Endothelial cell of umbilical vein (primary cell): ENCODE measurements around the gene DDX51. TPM values are rescaled to one million over a fixed set of nuclear protein-coding genes. Genes with fewer than 3 reads are reported as not detected.

Experiments used
- BruUV-seq: library from RNA; stranded (reverse); fragments of 400-500 nt; replicated peaks from 2 replicates; lab custom pipeline; 2021; lab: Mats Ljungman, UMichigan
- CTCF ChIA-PET: fragments of 300-600, 350-600 bp; sonication (Branson Sonifier 250); formaldehyde crosslinking; loops from one replicate; lab custom pipeline; 2021; ENCODE audit warnings: antibody characterized with exemption, inconsistent platforms; lab: Charles Lee
- POLR2A ChIA-PET: fragments of 300-600, 350-600 bp; sonication (Branson Sonifier 250); formaldehyde crosslinking; loops from one replicate; lab custom pipeline; 2021; ENCODE audit warnings: antibody characterized with exemption, inconsistent platforms; lab: Charles Lee
- DNase-seq: peaks from one replicate; pipeline ENCODE4 v3.0.0-alpha.2; 2011; ENCODE audit warnings: low read depth, low spot score
- FAIRE-seq: peaks from 2 replicates; lab custom pipeline; 2011; peaks lifted over from hg19 to GRCh38; lab: Jason Lieb, UNC
- H2AFZ ChIP-seq: 2 replicates; pipeline ENCODE4 v1.6.0; 2012; ENCODE audit warnings: low read depth, low read length, control low read depth, inconsistent platforms
- H3K27ac ChIP-seq: 2 replicates; pipeline ENCODE4 v1.5.1; 2011; ENCODE audit warnings: low read depth, mild to moderate bottlenecking, control low read depth, low read length, moderate library complexity; ENCODE audit not compliant: insufficient read depth
- H3K27me3 ChIP-seq, 2 experiments: 2 replicates each; pipeline versions ENCODE4 v1.6.0 to v1.6.1; 2011; ENCODE audit warnings: low read length in 2 of 2, mixed read lengths in 1 of 2; ENCODE audit not compliant: control insufficient read depth in 2 of 2, insufficient read depth in 2 of 2
- H3K36me3 ChIP-seq, 2 experiments: 2 replicates in 1 of 2; 3 replicates in 1 of 2; pipeline ENCODE4 v1.5.1; 2011; ENCODE audit warnings: low read length in 2 of 2, mild to moderate bottlenecking in 1 of 2, moderate library complexity in 1 of 2; ENCODE audit not compliant: control insufficient read depth in 2 of 2, insufficient read depth in 2 of 2; ENCODE audit errors: extremely low read depth in 1 of 2
- H3K4me1 ChIP-seq: 3 replicates; pipeline ENCODE4 v1.5.1; 2011; ENCODE audit warnings: mild to moderate bottlenecking, low read length; ENCODE audit not compliant: control insufficient read depth, insufficient read depth; ENCODE audit errors: extremely low read depth
- H3K4me2 ChIP-seq: 2 replicates; pipeline ENCODE4 v1.6.1; 2011; ENCODE audit warnings: low read length, control low read depth, mixed read lengths; ENCODE audit not compliant: insufficient read depth
- H3K4me3 ChIP-seq, 3 experiments: fragments of 200-600 bp in 1 of 3; sonication (generic), shearing (Covaris generic) in 1 of 3; replicated peaks in 1 of 3; 2 replicates each; pipeline ENCODE4 v1.5.1; 2011 to 2016; ENCODE audit warnings: control low read depth in 3 of 3, low read length in 3 of 3, mild to moderate bottlenecking in 2 of 3, inconsistent platforms in 1 of 3, low read depth in 1 of 3, moderate library complexity in 1 of 3; ENCODE audit not compliant: insufficient read depth in 1 of 3
- H3K79me2 ChIP-seq: 2 replicates; pipeline ENCODE4 v1.6.0; 2012; ENCODE audit warnings: low read length, inconsistent platforms; ENCODE audit not compliant: control insufficient read depth, insufficient read depth
- H3K9ac ChIP-seq: replicated peaks from 2 replicates; pipeline ENCODE3; 2011; ENCODE audit warnings: low read length, control low read depth; ENCODE audit not compliant: insufficient read depth; ENCODE audit errors: extremely low read depth
- H3K9me1 ChIP-seq: replicated peaks from 3 replicates; pipeline ENCODE4 v1.6.0; 2011; ENCODE audit warnings: mild to moderate bottlenecking, low read length; ENCODE audit not compliant: control insufficient read depth, insufficient read depth; ENCODE audit errors: extremely low read depth
- H3K9me3 ChIP-seq: replicated peaks from 2 replicates; pipeline ENCODE4 v1.5.1; 2012; ENCODE audit warnings: low read length, inconsistent platforms; ENCODE audit not compliant: control insufficient read depth, insufficient read depth
- H4K20me1 ChIP-seq: replicated peaks from 2 replicates; pipeline ENCODE3; 2011; ENCODE audit warnings: mild to moderate bottlenecking, low read length; ENCODE audit not compliant: control insufficient read depth, insufficient read depth; ENCODE audit errors: extremely low read depth
- CTCF ChIP-seq, 2 donors: IDR thresholded peaks; 1 replicate in 1 of 2; 2 replicates in 1 of 2; pipeline ENCODE4 v1.5.1; 2011; ENCODE audit warnings: low read length in 2 of 2, mild to moderate bottlenecking in 2 of 2, moderate library complexity in 2 of 2, control low read depth in 1 of 2, inconsistent platforms in 1 of 2, low read depth in 1 of 2; ENCODE audit not compliant: insufficient read depth in 1 of 2; ENCODE audit errors: extremely low read depth in 1 of 2
- EZH2 ChIP-seq: IDR thresholded peaks from 2 replicates; pipeline ENCODE4 v1.6.1; 2012; ENCODE audit warnings: borderline replicate concordance, low read depth, mild to moderate bottlenecking, moderate library complexity, low read length, inconsistent platforms; ENCODE audit not compliant: severe bottlenecking
- FOS ChIP-seq: IDR thresholded peaks from 2 replicates; pipeline ENCODE4 v1.6.1; 2011; ENCODE audit warnings: mild to moderate bottlenecking, low read length, moderate library complexity, borderline replicate concordance; ENCODE audit not compliant: insufficient read depth
- GATA2 ChIP-seq: IDR thresholded peaks from 2 replicates; pipeline ENCODE4 v1.7.0; 2011; ENCODE audit warnings: low read depth, mild to moderate bottlenecking, moderate library complexity, mixed read lengths, low read length; ENCODE audit not compliant: insufficient read length, insufficient read depth
- JUN ChIP-seq: IDR thresholded peaks from 2 replicates; pipeline ENCODE4 v1.6.1; 2011; ENCODE audit warnings: borderline replicate concordance, low read depth; ENCODE audit not compliant: insufficient read length, insufficient read depth
- MAX ChIP-seq: IDR thresholded peaks from 2 replicates; pipeline ENCODE4 v1.6.1; 2011; ENCODE audit not compliant: insufficient read depth, insufficient read length
- MYC ChIP-seq: IDR thresholded peaks from one replicate; pipeline ENCODE4 v1.6.1; 2011; ENCODE audit warnings: mild to moderate bottlenecking, low read depth, low read length
- POLR2A ChIP-seq: IDR thresholded peaks from 2 replicates; pipeline ENCODE4 v1.6.1; 2012; ENCODE audit warnings: low read depth, mild to moderate bottlenecking, control low read depth, low read length
- POLR2AphosphoS5 ChIP-seq: IDR thresholded peaks from 2 replicates; pipeline ENCODE4 v1.6.1; 2012; ENCODE audit warnings: low read depth, mild to moderate bottlenecking, control low read depth, low read length, moderate library complexity; ENCODE audit not compliant: insufficient read depth
- dilution Hi-C: fragments of 300-500 bp; cut with MboI; formaldehyde crosslinking; loops from one replicate; pipeline ENCODE4 v1.15.0; 2019; ENCODE audit warnings: low sequenced_read_pairs; ENCODE audit not compliant: extremely low pct_ligation_motif_present
- intact Hi-C: fragments of 100-400 bp; cut with micrococcal nuclease; formaldehyde crosslinking; loops from one replicate; pipeline ENCODE4 v1.10.0; 2022
- polyA plus RNA-seq, 4 experiments: library from polyadenylated mRNA; depleted of rRNA in 3 of 4; stranded (reverse) in 3 of 4; unstranded in 1 of 4; fragments of >200 nt; gene quantifications; 2 replicates each; pipeline versions ENCODE4 v1.2.1 to v1.2.3, GENCODE V29; 2011 to 2012; ENCODE audit warnings: missing spikeins in 1 of 4
- total RNA-seq: library from RNA; stranded (reverse); gene quantifications from 2 replicates; pipeline ENCODE4 v1.2.3, GENCODE V29; 2021

DDX51 gene
- total and polyA plus RNA-seq, 2 donors (not counting 3 experiments of a cell fraction or from before 2014, with no cell fraction given) = 11.4 to 23.5 TPM

- intact Hi-C loops = loop anchor here (2.0 kb wide), 2 partner anchors 59 to 271 kb away; no protein-coding TSS in a partner anchor
- TF ChIP-seq MYC (no peak), JUN (no peak), EZH2 (no peak), POLR2AphosphoS5 (no peak), CTCF (IDR thresholded peaks at IDR 0.05; ENCODE audit: extremely low read depth in 1 of 2, insufficient read depth in 1 of 2, low read depth in 1 of 2, low read length in 2 of 2) (no peak), GATA2 (no peak), FOS (no peak), POLR2A (no peak), MAX (no peak)
- dilution Hi-C loops = no loop called here
- peaks cover 8 to 33% of the 10 kb centered on the region in 2 experiments for H3K36me3 ChIP-seq
- DNase-seq = no peak
- H3K4me1 ChIP-seq = peaks cover 14% of the 10 kb centered on the region
- H3K9me3 ChIP-seq = no peaks in the 10 kb centered on the region
- H3K4me2 ChIP-seq = peak overlapping the region; percentile 76
- H2AFZ ChIP-seq = no peak overlapping the region
- H3K4me3 ChIP-seq = peak overlapping the region; percentile 54 to 77 (median 55)
- no peaks in the 10 kb centered on the region for H3K9me1 ChIP-seq
- H3K27me3 ChIP-seq = no peaks in the 10 kb centered on the region
- peak overlapping the region; percentile 6 for H3K27ac ChIP-seq
- peaks cover 34% of the 10 kb centered on the region for H3K79me2 ChIP-seq
- BruUV-seq = no TSS peak
- ChIA-PET POLR2A (no interaction called here), CTCF (interaction anchor here (1.5 to 1.8 kb wide), 2 partner anchors 10 kb away, joined by 3 to 7 read pairs; no protein-coding TSS in a partner anchor)
- H3K9ac ChIP-seq = peak overlapping the region; percentile 72
- H4K20me1 ChIP-seq = no peaks in the 10 kb centered on the region
- FAIRE-seq = no peak
These were observed 615 bp downstream of the DDX51 start for GRCh38 chr12:132143336-132144071.
